Activated naive CD4-positive, alpha-beta T cell treated with anti-CD3 and anti-CD28 coated beads for 36 hours (primary cell): ENCODE measurements around the gene MACROD2. TPM values are rescaled to one million over a fixed set of nuclear protein-coding genes. Genes with fewer than 3 reads are reported as not detected.

ENCODE experiments used
- CTCF ChIA-PET: fragments of 350-600 bp; sonication (Branson Sonifier 250); formaldehyde crosslinking; loops from one replicate; lab custom pipeline; 2021; ENCODE audit warnings: antibody characterized with exemption; lab: Charles Lee
- DNase-seq: peaks from one replicate; pipeline ENCODE4 v3.0.0-alpha.2; 2020
- H3K27ac Mint-ChIP-seq: one replicate; pipeline ENCODE4 v1.8.0; 2021; ENCODE audit warnings: mild to moderate bottlenecking, mixed read lengths
- H3K27me3 Mint-ChIP-seq: one replicate; pipeline ENCODE4 v1.8.0; 2021; ENCODE audit warnings: low read depth, mixed read lengths
- H3K36me3 Mint-ChIP-seq: one replicate; pipeline ENCODE4 v1.8.0; 2021; ENCODE audit warnings: low read depth, mixed read lengths
- H3K4me1 Mint-ChIP-seq: one replicate; pipeline ENCODE4 v1.8.0; 2021; ENCODE audit warnings: low read depth, mixed read lengths
- H3K4me3 Mint-ChIP-seq: one replicate; pipeline ENCODE4 v1.8.0; 2021; ENCODE audit warnings: mild to moderate bottlenecking, moderate library complexity, mixed read lengths
- H3K9me3 Mint-ChIP-seq: one replicate; pipeline ENCODE4 v1.8.0; 2021; ENCODE audit warnings: mixed read lengths
- intact Hi-C: fragments of 100-400 bp; cut with micrococcal nuclease; formaldehyde crosslinking; loops from one replicate; pipeline ENCODE4 v1.15.1; 2023
- total RNA-seq, 2 experiments: library from RNA; stranded (reverse); gene quantifications; one replicate each; pipeline ENCODE4 v1.2.3, GENCODE V29; 2021

MACROD2 gene
- total RNA-seq, 2 experiments from 2014 or later = not detected

GRCh38 chr20:16096756-16097326, 2101.5 kb downstream of the MACROD2 start:
- CTCF ChIA-PET = no interaction called here
- H3K27me3 Mint-ChIP-seq = no peaks in the 10 kb centered on the region
- no peaks in the 10 kb centered on the region for H3K36me3 Mint-ChIP-seq
- peaks cover 3% of the 10 kb centered on the region for H3K9me3 Mint-ChIP-seq
- H3K27ac Mint-ChIP-seq = no peak overlapping the region
- intact Hi-C loops = no loop called here
- no peak overlapping the region for H3K4me3 Mint-ChIP-seq
- no peak for DNase-seq
- H3K4me1 Mint-ChIP-seq = no peaks in the 10 kb centered on the region

- H3K4me1 Mint-ChIP-seq = no peaks in the 10 kb centered on the region
- H3K27me3 Mint-ChIP-seq = no peaks in the 10 kb centered on the region
- H3K4me3 Mint-ChIP-seq = no peak overlapping the region
- H3K27ac Mint-ChIP-seq = no peak overlapping the region
- intact Hi-C loops = no loop called here
- no peaks in the 10 kb centered on the region for H3K36me3 Mint-ChIP-seq
- DNase-seq = no peak
- CTCF ChIA-PET = no interaction called here
- peaks cover 3% of the 10 kb centered on the region for H3K9me3 Mint-ChIP-seq
Measured at GRCh38 chr20:16097788-16098187, 2102.5 kb downstream of the MACROD2 start.

- DNase-seq = no peak
- no peak overlapping the region for H3K4me3 Mint-ChIP-seq
- intact Hi-C loops = no loop called here
- no peaks in the 10 kb centered on the region for H3K36me3 Mint-ChIP-seq
- no peak overlapping the region for H3K27ac Mint-ChIP-seq
- no peaks in the 10 kb centered on the region for H3K27me3 Mint-ChIP-seq
- H3K9me3 Mint-ChIP-seq = peaks cover 3% of the 10 kb centered on the region
- H3K4me1 Mint-ChIP-seq = no peaks in the 10 kb centered on the region
- CTCF ChIA-PET = no interaction called here
Measured at GRCh38 chr20:16098890-16099639, 2103.7 kb downstream of the MACROD2 start.

GRCh38 chr20:16100111-16100510, 2104.8 kb downstream of the MACROD2 start:
- CTCF ChIA-PET = interaction anchor here (1.2 kb wide), 1 partner anchor 375 kb away, joined by 3 read pairs; no protein-coding TSS in a partner anchor
- Mint-ChIP-seq H3K36me3 (no peaks in the 10 kb centered on the region), H3K27me3 (no peaks in the 10 kb centered on the region), H3K4me3 (no peak overlapping the region), H3K4me1 (no peaks in the 10 kb centered on the region), H3K27ac (no peak overlapping the region), H3K9me3 (peaks cover 3% of the 10 kb centered on the region)
- no peak for DNase-seq
- intact Hi-C loops = no loop called here

- CTCF ChIA-PET = interaction anchor here (1.2 kb wide), 1 partner anchor 375 kb away, joined by 3 read pairs; no protein-coding TSS in a partner anchor
- intact Hi-C loops = no loop called here
- Mint-ChIP-seq H3K4me1 (no peaks in the 10 kb centered on the region), H3K27ac (no peak overlapping the region), H3K4me3 (no peak overlapping the region), H3K9me3 (peaks cover 2% of the 10 kb centered on the region), H3K36me3 (no peaks in the 10 kb centered on the region), H3K27me3 (no peaks in the 10 kb centered on the region)
- no peak for DNase-seq
Measured at GRCh38 chr20:16100767-16101166, 2105.5 kb downstream of the MACROD2 start.

Other genes starting within 250 kb of the MACROD2 start
- 10 to 100 TPM; 14.5 TPM for gene ESF1, start 210.6 kb upstream of the MACROD2 start, total RNA-seq
- gene NDUFAF5, start 210.5 kb upstream of the MACROD2 start, total RNA-seq = 10 to 100 TPM; 27.4 to 28.1 TPM
- not detected for gene SEL1L2, start 4.9 kb upstream of the MACROD2 start, total RNA-seq